ENCODE results near the gene ATP8B2.
"Not testable (repeated sequence)": the region's sequence is repeated elsewhere in the genome, so short reads cannot be mapped to it uniquely, and the experiment has no call there.

GRCh38 chr1:154360881-154361280 lies 35.6 kb downstream of the ATP8B2 start:
- not testable (repeated sequence) for TF ChIP-seq POLR2AphosphoS5 (IDR thresholded peaks at IDR 0.05; ENCODE audit: low read length); SIN3A (IDR thresholded peaks at IDR 0.05; ENCODE audit: low read depth, low read length); ZSCAN29 (IDR thresholded peaks at IDR 0.05); CTCF (IDR thresholded peaks at IDR 0.05 in 2 of 3, conservative IDR thresholded peaks at IDR 0.05 in 1 of 3; ENCODE audit: control insufficient read depth in 2 of 3, extremely low read depth in 1 of 3, insufficient read depth in 1 of 3, low read depth in 3 of 3, low read length in 3 of 3)
